Astrocyte (in vitro differentiated cells and primary cell): ENCODE measurements around the gene SNX13.

Experiments used
- EZH2 ChIP-seq: IDR thresholded peaks from 2 replicates; pipeline ENCODE4 v1.6.1; 2012; ENCODE audit warnings: mild to moderate bottlenecking, low read length, inconsistent platforms; ENCODE audit not compliant: insufficient read depth
- TF ChIP-seq, protein P1 (sequence below): IDR thresholded peaks from 2 replicates; pipeline ENCODE4 v1.5.1; 2011; ENCODE audit warnings: low read depth, mild to moderate bottlenecking, inconsistent platforms, low read length, moderate library complexity; ENCODE audit not compliant: insufficient read depth

DNA sequence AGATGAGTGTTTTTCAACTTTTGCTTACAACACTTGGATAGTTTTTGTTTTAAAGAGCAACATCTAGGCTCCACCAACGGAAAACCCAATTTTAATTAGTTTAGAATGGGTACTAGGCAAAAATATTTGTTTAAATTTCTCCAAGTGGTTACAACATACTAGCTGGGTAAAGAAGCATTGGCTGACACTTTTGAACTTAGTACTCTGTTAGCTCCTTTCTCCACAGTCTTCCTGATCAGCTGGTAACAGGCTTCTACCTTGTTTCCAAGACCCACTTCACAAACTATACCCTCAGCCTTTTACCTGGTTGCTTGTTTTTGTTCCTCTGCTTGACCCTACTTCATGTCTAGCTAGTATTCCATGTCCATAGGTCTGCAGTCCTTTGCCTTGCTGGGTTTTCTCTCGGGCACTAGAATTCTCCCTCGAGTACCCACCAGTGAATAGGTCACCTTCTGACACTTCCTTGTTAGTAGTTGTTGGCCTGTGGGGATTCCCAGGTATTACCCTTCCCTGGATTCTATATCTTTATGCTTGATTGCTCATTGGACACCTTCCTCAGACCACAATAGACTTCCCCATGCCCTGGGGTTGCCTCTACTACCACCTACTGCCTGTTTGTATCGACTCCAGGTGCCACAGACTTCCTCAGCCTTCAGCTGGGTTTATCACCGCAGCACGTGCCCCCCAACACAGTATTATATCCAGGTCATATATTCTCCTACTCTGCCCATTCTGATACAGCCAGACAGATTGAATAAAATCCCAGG lies 45.4 kb upstream of the SNX13 start:
- TF ChIP-seq, protein P1, sequence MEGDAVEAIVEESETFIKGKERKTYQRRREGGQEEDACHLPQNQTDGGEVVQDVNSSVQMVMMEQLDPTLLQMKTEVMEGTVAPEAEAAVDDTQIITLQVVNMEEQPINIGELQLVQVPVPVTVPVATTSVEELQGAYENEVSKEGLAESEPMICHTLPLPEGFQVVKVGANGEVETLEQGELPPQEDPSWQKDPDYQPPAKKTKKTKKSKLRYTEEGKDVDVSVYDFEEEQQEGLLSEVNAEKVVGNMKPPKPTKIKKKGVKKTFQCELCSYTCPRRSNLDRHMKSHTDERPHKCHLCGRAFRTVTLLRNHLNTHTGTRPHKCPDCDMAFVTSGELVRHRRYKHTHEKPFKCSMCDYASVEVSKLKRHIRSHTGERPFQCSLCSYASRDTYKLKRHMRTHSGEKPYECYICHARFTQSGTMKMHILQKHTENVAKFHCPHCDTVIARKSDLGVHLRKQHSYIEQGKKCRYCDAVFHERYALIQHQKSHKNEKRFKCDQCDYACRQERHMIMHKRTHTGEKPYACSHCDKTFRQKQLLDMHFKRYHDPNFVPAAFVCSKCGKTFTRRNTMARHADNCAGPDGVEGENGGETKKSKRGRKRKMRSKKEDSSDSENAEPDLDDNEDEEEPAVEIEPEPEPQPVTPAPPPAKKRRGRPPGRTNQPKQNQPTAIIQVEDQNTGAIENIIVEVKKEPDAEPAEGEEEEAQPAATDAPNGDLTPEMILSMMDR: no peak
- TF ChIP-seq EZH2: no peak
